ENCODE data around the gene ANXA6. TPM values are rescaled to one million over a fixed set of nuclear protein-coding genes. Genes with fewer than 3 reads are reported as not detected.

The ANXA6 gene
- total and polyA plus RNA-seq, 2 donors (not counting 1 experiment from before 2014, with no cell fraction given), result 136 to 300 TPM

DNA sequence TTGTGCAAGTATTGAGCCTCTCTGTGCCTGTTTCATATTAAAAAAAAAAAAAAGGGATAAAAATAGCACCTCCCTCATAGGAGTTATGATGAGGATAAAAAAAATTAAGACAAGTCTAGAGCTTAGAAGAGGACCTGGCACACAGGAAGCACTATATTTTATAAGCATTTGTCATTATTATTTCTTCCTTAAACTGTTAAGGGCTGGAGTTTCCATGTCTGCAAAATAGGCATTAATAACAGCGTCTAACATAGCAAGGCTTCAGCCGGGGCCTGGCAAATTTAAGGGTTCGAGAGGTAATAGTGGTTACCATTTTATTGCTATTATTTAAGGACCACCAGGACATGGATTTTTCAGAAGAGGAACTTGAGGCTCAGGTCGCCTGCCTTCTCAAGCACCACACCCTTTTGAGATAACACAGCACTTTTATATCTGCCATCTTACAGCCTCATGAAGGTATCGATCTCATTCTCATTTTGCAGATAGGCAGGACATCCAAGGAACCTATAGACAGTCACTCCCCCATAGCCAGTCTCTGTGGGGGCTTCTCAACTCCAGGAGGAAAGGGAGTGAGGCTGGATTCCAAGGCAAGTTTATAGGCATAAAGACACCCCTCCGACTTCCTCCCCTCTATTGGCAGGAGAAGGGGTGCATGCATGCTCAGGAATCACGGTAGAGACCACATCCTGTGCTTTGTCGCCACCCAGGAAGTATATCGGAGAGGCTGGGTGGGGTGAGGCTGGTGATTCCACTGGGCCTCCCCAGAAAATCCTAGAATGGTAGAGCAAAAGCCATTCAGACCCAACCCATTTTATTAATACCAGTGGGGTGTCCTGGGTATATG lies 2.4 kb downstream of the ANXA6 start:
- WGBS (ENCODE audit: insufficient coverage), result 0% methylated on average over 1 of the region's 9 CpGs
- peak overlapping the region; percentile 97 for H3K4me3 Mint-ChIP-seq
- peak; percentile 78 for DNase-seq
- Histone ChIP-seq H3K36me3 (replicated peaks in 1 of 2; ENCODE audit: control extremely low read depth in 1 of 2, control insufficient read depth in 1 of 2, extremely low read depth in 1 of 2, insufficient read depth in 2 of 2, low read length in 1 of 2) (peaks cover 0 to 38% of the 10 kb centered on the region in 2 experiments), H3K27me3 (replicated peaks in 1 of 4; ENCODE audit: control extremely low read depth in 1 of 4, control insufficient read depth in 3 of 4, insufficient read depth in 4 of 4, low read length in 3 of 4) (no peaks in the 10 kb centered on the region), H3K4me2 (replicated peaks; ENCODE audit: low read depth, low read length, poor library complexity, severe bottlenecking) (peak overlapping the region; percentile 92), H3K4me3 (ENCODE audit: control extremely low read depth in 1 of 5, extremely low read depth in 1 of 5, insufficient read depth in 1 of 5, low read depth in 2 of 5, low read length in 4 of 5) (peak overlapping the region; percentile 36 to 93 (median 87)), H2AFZ (ENCODE audit: insufficient read depth, low read depth, low read length, poor library complexity, severe bottlenecking) (peak overlapping the region; percentile 60), H3K27ac (ENCODE audit: low read length in 2 of 2) (peak overlapping the region; percentile 76 to 91), H3K79me2 (ENCODE audit: control insufficient read depth, insufficient read depth, low read length) (peaks cover 100% of the 10 kb centered on the region), H3K4me1 (ENCODE audit: control insufficient read depth in 2 of 2, insufficient read depth in 2 of 2, low read length in 2 of 2) (peaks cover 85 to 91% of the 10 kb centered on the region in 2 donors), H4K20me1 (ENCODE audit: control insufficient read depth, insufficient read depth, low read length, poor library complexity, severe bottlenecking) (peaks cover 6% of the 10 kb centered on the region), H3K9me3 (ENCODE audit: control extremely low read depth in 1 of 3, control insufficient read depth in 2 of 3, insufficient read depth in 1 of 3, low read length in 2 of 3) (no peaks in the 10 kb centered on the region), H3K9ac (ENCODE audit: low read length) (peak overlapping the region; percentile 86)
- intact Hi-C loops (cut with micrococcal nuclease), result loop anchor here (1.0 to 5.0 kb wide), 3 partner anchors 14 to 292 kb away; partner anchors contain the start of gene SLC36A1
- POLR2A ChIA-PET, result interaction anchor here (0.9 to 3.0 kb wide), 4 partner anchors 14 to 99 kb away, joined by 3 to 25 read pairs (median 6); no protein-coding TSS in a partner anchor
- ATAC-seq (ENCODE audit: low read depth), result peak; percentile 34
- H3K27ac Mint-ChIP-seq, result peak overlapping the region; percentile 97
- H3K4me1 Mint-ChIP-seq, result peaks cover 91% of the 10 kb centered on the region
- CTCF ChIA-PET, result interaction anchor here (0.6 to 46.2 kb wide), 9 partner anchors 8 to 734 kb away, joined by 3 to 1701 read pairs (median 4); partner anchors contain the start of gene CCDC69
- no peak for TF ChIP-seq EZH2 (IDR thresholded peaks at IDR 0.05; ENCODE audit: borderline replicate concordance, insufficient read depth, low read depth, low read length, poor library complexity, severe bottlenecking)
- TF ChIP-seq CTCF (IDR thresholded peaks at IDR 0.05), result no peak
- H3K9me3 Mint-ChIP-seq (ENCODE audit: insufficient read depth), result no peaks in the 10 kb centered on the region
- H3K27me3 Mint-ChIP-seq, result no peaks in the 10 kb centered on the region

Measured in B cell (primary cell).